Activated CD4-positive, alpha-beta T cell treated with anti-CD3 and anti-CD28 coated beads for 4 hours (primary cell): ENCODE measurements around the gene PPIF.

Experiments
- DNase-seq, 2 donors: peaks; one replicate each; pipeline ENCODE4 v3.0.0-alpha.2; 2020

Gene PPIF

DNA sequence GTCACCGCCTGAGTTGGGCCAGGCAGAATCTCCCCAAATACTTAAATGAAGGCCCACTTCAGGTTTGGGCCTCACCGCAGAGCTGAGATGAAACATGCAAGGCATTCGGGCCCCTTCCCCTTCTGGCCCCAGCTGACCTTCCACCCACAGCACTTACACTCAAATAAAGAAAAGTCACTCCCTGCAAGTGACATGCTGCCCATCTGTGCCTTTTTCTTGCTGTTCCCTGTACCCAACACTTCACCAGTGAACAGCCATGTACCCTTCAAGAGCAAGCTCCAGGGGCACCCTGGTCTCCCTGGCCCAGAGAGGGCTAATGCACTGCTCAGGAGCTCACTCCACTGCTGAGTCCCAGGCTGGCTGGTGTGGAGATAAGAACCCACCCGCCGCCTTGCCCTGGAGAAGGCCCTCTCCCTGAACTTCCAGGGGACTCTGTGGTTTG, 57.4 kb downstream of the PPIF start:
- no peak for DNase-seq
